Measurements from ENCODE around the gene PRR7. TPM values are rescaled to one million over a fixed set of nuclear protein-coding genes. Genes with fewer than 3 reads are reported as not detected.
"Not testable (repeated sequence)": the region's sequence is repeated elsewhere in the genome, so short reads cannot be mapped to it uniquely, and the experiment has no call there.

PRR7 gene
- total and polyA plus RNA-seq, 9 donors: 0.51 to 11.4 (median 2.0) TPM; not detected in 1

DNA sequence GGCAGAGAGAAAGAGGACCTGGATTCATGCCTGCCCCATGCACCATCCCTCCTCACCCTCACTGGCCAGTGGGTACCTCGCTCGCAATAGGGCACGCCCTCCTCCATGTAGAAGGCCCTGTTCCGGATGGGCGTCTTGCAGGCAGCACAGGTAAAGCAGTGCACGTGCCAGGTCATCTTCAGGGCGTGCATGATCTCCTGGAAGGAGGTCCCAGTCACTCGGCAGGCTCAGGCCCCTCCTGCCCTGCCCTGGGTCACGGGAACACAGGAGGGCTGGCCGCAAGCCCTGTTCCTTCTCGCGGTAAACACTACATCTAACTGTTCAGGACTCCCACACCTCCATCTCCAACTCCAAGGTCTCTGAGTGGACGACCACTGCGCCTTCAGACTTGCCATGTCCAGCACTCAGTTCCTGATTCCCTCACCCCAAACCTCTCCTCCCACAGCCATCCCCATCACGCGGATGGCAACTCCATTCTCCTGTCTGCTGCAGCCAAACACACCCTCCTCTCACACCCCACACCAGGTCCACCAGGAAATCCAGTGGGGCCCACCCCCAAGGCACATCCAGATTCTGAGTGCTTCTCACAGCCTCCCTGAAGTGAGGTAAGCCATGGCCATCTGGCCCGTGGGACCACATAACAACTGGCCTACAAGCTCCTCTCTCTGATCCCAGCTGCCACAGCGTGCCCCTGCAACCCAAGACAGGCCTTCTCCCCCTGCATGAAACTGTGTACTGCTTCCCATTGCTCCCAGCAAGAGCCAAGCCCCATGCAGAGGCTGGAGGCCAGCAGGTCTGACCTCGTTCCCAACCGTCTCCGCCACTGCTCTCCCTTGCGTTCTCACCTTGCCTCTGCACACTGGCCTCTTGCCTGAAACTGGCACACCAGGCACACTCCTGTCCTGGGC is 37.6 kb downstream of the PRR7 start:
- H3K36me3 ChIP-seq: no peaks in the 10 kb centered on the region
- no peak for DNase-seq
- H3K9me3 ChIP-seq: no peaks in the 10 kb centered on the region
- H3K27me3 ChIP-seq: no peaks in the 10 kb centered on the region
- no peak overlapping the region for H3K4me3 ChIP-seq
- H3K27ac ChIP-seq: no peak overlapping the region
- H3K4me1 ChIP-seq (ENCODE audit: insufficient read depth): peaks cover 3% of the 10 kb centered on the region
- intact Hi-C loops (cut with DNase I): no loop called here
- TF ChIP-seq POLR2A (IDR thresholded peaks at IDR 0.05): no peak
- WGBS, 3 donors: 54 to 60% (median 59%) methylated on average over 22 of the region's 22 CpGs

DNA sequence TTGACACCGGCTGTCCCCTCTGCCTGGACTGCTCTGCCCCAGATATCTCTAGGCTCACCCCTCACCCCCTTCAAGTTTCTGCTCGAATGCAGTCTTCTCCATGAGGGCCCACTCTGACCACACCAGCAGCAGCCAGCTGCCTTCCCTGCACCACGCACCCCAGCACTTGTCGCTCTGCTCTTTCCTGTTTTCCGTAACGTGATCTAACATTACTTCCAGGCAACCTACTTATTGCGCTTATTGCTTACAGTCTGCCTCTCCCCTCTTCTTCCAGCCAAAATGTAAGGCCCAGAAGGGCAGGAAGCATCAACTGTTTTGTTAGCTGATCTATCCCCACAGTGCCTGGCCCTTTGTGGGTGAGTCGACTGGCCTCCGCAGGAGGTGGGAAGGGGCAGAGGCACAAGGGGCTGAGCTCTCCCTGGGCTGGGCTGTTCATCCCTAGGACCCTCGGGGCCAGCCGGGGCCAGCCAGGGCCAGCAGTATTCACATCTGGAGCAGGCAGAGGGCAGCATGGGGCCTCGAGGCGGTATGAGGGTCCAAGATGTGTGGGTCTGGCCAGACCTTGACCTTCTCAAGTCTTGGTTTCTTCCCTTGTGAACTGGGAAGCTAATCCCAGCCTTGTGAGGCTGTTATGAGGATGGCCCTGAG is 38.4 kb downstream of the PRR7 start:
- H3K27me3 ChIP-seq: no peaks in the 10 kb centered on the region
- no peaks in the 10 kb centered on the region for H3K9me3 ChIP-seq
- H3K4me1 ChIP-seq (ENCODE audit: insufficient read depth): no peaks in the 10 kb centered on the region
- intact Hi-C loops (cut with DNase I): no loop called here
- no peaks in the 10 kb centered on the region for H3K36me3 ChIP-seq
- H3K27ac ChIP-seq: no peak overlapping the region
- no peak for TF ChIP-seq EP300 (IDR thresholded peaks at IDR 0.05)
- TF ChIP-seq, protein P1, sequence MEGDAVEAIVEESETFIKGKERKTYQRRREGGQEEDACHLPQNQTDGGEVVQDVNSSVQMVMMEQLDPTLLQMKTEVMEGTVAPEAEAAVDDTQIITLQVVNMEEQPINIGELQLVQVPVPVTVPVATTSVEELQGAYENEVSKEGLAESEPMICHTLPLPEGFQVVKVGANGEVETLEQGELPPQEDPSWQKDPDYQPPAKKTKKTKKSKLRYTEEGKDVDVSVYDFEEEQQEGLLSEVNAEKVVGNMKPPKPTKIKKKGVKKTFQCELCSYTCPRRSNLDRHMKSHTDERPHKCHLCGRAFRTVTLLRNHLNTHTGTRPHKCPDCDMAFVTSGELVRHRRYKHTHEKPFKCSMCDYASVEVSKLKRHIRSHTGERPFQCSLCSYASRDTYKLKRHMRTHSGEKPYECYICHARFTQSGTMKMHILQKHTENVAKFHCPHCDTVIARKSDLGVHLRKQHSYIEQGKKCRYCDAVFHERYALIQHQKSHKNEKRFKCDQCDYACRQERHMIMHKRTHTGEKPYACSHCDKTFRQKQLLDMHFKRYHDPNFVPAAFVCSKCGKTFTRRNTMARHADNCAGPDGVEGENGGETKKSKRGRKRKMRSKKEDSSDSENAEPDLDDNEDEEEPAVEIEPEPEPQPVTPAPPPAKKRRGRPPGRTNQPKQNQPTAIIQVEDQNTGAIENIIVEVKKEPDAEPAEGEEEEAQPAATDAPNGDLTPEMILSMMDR (IDR thresholded peaks at IDR 0.05): no peak
- TF ChIP-seq POLR2A (IDR thresholded peaks at IDR 0.05): no peak
- no peak overlapping the region for H3K4me3 ChIP-seq
- WGBS, 3 donors: 58 to 63% (median 61%) methylated on average over 11 to 13 of the region's 13 CpGs
- DNase-seq: no peak

DNA sequence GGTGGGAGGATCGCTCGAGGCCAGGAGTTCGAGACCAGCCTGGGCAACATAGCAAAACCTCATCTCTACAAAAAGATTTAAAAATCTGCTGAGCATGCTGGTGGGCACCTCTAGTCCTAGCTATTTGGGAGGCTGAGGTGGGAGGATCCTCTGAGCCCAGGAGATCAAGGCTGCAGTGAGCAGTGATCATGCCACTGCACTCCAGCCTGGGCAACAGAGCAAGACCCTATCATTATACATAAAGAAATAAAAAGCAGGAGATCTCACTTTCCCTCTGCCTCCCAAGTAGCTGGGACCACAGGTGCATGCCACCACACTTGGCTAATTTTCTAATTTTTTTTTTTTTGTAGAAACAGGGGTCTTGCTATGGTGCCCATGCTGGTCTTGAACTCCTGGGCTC is 39.1 kb downstream of the PRR7 start:
- intact Hi-C loops (cut with DNase I); H3K9me3 ChIP-seq; H3K4me1 ChIP-seq (ENCODE audit: insufficient read depth); DNase-seq; H3K27ac ChIP-seq; H3K36me3 ChIP-seq; H3K4me3 ChIP-seq; H3K27me3 ChIP-seq: not testable (repeated sequence)
- 88 to 92% (median 91%) methylated on average over 3 of the region's 3 CpGs for WGBS, 3 donors

DNA sequence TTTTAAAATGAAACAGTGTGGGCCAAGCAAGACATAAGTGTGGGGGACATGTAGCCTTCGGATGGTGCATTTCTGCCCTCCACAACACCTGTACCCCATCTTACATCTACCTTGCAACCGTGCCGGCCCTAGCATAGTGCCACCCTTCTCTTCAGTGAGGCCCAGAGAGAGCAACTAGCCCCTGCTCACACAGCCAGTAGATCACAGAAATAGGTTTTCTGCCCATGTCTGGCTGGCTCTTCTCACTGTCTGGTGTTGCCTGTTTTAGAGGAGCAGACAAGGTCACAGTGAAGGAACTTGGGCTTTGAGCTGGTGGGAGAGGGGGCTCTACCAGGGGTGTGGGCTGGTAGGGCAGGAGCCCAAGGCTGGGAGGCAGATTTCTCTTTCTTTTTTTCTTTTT is 39.6 kb downstream of the PRR7 start:
- Histone ChIP-seq H3K4me3 (no peak overlapping the region), H3K36me3 (no peaks in the 10 kb centered on the region), H3K27me3 (no peaks in the 10 kb centered on the region), H3K27ac (no peak overlapping the region), H3K4me1 (ENCODE audit: insufficient read depth) (no peaks in the 10 kb centered on the region), H3K9me3 (no peaks in the 10 kb centered on the region)
- TF ChIP-seq POLR2A (IDR thresholded peaks at IDR 0.05): no peak
- no peak for TF ChIP-seq EP300 (IDR thresholded peaks at IDR 0.05)
- TF ChIP-seq, protein P1 (IDR thresholded peaks at IDR 0.05): no peak
- DNase-seq: no peak
- intact Hi-C loops (cut with DNase I): no loop called here
- 91 to 98% (median 93%) methylated on average over 3 of the region's 3 CpGs for WGBS, 3 donors

DNA sequence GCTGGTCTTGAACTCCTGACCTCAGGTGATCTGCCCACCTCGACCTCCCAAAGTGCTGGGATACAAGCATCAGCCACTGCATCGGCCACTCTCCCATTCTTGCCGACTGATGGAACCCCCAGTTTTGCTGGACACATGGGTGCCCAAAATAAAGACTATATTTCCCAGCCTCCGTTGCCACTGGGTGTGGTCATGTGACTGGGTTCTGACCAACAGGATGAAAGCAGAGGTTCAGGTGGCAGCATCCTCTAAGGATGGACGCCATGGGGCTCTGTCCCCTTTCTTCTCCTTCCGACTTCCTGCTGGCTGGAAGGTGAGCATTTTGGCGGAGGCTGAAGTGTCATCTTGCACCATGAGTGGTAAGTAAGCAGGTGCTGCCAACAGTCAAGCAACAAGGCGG is 40.5 kb downstream of the PRR7 start:
- TF ChIP-seq, protein P1 (IDR thresholded peaks at IDR 0.05): no peak
- TF ChIP-seq POLR2A (IDR thresholded peaks at IDR 0.05) (no peak), EP300 (IDR thresholded peaks at IDR 0.05) (no peak)
- Histone ChIP-seq H3K9me3 (no peaks in the 10 kb centered on the region), H3K27me3 (no peaks in the 10 kb centered on the region), H3K4me3 (no peak overlapping the region), H3K36me3 (no peaks in the 10 kb centered on the region), H3K4me1 (ENCODE audit: insufficient read depth) (no peaks in the 10 kb centered on the region), H3K27ac (no peak overlapping the region)
- 82 to 86% (median 85%) methylated on average over 8 of the region's 8 CpGs for WGBS, 3 donors
- DNase-seq: no peak
- intact Hi-C loops (cut with DNase I): no loop called here
